ENCODE measurements around the gene PRKCE. TPM values are rescaled to one million over a fixed set of nuclear protein-coding genes. Genes with fewer than 3 reads are reported as not detected.
"Not testable (repeated sequence)": the region's sequence is repeated elsewhere in the genome, so short reads cannot be mapped to it uniquely, and the experiment has no call there.

PRKCE gene
- total and polyA plus RNA-seq, 2 donors (not counting 1 experiment from before 2014, with no cell fraction given), result 14.1 to 19.0 TPM

- no peaks in the 10 kb centered on the region for H3K36me3 ChIP-seq (ENCODE audit: control insufficient read depth, insufficient read depth, low read length)
- H3K27me3 ChIP-seq (ENCODE audit: control insufficient read depth, insufficient read depth, low read length), result no peaks in the 10 kb centered on the region
- TF ChIP-seq, protein P1, sequence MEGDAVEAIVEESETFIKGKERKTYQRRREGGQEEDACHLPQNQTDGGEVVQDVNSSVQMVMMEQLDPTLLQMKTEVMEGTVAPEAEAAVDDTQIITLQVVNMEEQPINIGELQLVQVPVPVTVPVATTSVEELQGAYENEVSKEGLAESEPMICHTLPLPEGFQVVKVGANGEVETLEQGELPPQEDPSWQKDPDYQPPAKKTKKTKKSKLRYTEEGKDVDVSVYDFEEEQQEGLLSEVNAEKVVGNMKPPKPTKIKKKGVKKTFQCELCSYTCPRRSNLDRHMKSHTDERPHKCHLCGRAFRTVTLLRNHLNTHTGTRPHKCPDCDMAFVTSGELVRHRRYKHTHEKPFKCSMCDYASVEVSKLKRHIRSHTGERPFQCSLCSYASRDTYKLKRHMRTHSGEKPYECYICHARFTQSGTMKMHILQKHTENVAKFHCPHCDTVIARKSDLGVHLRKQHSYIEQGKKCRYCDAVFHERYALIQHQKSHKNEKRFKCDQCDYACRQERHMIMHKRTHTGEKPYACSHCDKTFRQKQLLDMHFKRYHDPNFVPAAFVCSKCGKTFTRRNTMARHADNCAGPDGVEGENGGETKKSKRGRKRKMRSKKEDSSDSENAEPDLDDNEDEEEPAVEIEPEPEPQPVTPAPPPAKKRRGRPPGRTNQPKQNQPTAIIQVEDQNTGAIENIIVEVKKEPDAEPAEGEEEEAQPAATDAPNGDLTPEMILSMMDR (conservative IDR thresholded peaks at IDR 0.05 in 1 of 2, IDR thresholded peaks at IDR 0.05 in 1 of 2; ENCODE audit: low read depth in 1 of 2, low read length in 2 of 2), result no peak
- TF ChIP-seq EZH2 (IDR thresholded peaks at IDR 0.05; ENCODE audit: low read length, missing control alignments), result no peak
- no peak for DNase-seq (ENCODE audit: low read depth in 2 of 2)
- H3K4me2 ChIP-seq (ENCODE audit: extremely low read depth, insufficient read depth, low read length), result no peak overlapping the region
- H3K4me3 ChIP-seq (replicated peaks in 1 of 4; ENCODE audit: control extremely low read depth in 1 of 4, insufficient read depth in 1 of 4, low read depth in 3 of 4, low read length in 4 of 4), result no peak overlapping the region
- H2AFZ ChIP-seq (ENCODE audit: low read length), result no peak overlapping the region
- no peaks in the 10 kb centered on the region for H3K79me2 ChIP-seq (ENCODE audit: control insufficient read depth, insufficient read depth, low read length)
- H3K27ac ChIP-seq (ENCODE audit: insufficient read depth, low read length), result no peak overlapping the region
- no peaks in the 10 kb centered on the region for H3K9me3 ChIP-seq (ENCODE audit: control insufficient read depth, insufficient read depth, low read depth, low read length)
- H4K20me1 ChIP-seq (ENCODE audit: control insufficient read depth, extremely low read depth, insufficient read depth, low read length), result no peaks in the 10 kb centered on the region
- no peak overlapping the region for H3K9ac ChIP-seq (ENCODE audit: insufficient read depth, low read length)
- peaks cover 8% of the 10 kb centered on the region for H3K4me1 ChIP-seq (ENCODE audit: control insufficient read depth, extremely low read depth, insufficient read depth, low read length)
Observed at GRCh38 chr2:45857275-45857609, 205.8 kb downstream of the PRKCE start.

DNA sequence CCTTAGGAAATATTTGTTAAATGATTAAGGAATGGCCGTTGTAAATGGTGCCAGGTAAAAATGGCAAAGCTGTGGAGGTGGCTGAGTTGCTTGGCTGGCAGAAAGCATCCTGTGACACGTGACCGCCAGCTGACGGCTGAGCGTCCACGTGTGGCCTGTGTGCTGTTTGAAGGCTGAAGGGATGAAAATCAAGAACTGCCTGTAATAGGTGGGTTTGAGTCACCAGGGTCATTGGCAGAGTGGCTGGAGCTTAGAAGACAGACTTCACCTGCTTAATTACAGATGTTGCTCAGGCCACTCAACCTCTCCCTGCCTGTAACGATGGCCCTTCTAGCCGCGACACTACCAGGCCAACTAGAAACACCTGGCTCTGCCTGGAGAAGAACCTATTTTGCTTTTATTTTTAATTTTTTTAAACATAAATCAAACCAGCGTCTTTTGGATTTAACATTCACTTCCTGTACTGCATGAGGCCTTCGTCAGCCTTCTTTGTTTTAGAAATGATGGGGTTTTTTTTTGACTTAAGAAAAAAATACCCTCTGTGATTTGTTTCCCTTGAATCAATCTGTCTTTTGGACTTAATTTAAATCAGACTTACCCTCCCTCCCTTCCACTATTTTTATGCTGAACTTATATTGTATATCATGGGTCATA is 206.5 kb downstream of the PRKCE start:
- H3K27me3 ChIP-seq (ENCODE audit: control insufficient read depth, insufficient read depth, low read length), result no peaks in the 10 kb centered on the region
- H2AFZ ChIP-seq (ENCODE audit: low read length), result no peak overlapping the region
- no peak overlapping the region for H3K9ac ChIP-seq (ENCODE audit: insufficient read depth, low read length)
- H3K9me3 ChIP-seq (ENCODE audit: control insufficient read depth, insufficient read depth, low read depth, low read length), result no peaks in the 10 kb centered on the region
- no peaks in the 10 kb centered on the region for H4K20me1 ChIP-seq (ENCODE audit: control insufficient read depth, extremely low read depth, insufficient read depth, low read length)
- no peaks in the 10 kb centered on the region for H3K36me3 ChIP-seq (ENCODE audit: control insufficient read depth, insufficient read depth, low read length)
- H3K4me2 ChIP-seq (ENCODE audit: extremely low read depth, insufficient read depth, low read length), result no peak overlapping the region
- no peak overlapping the region for H3K27ac ChIP-seq (ENCODE audit: insufficient read depth, low read length)
- H3K4me1 ChIP-seq (ENCODE audit: control insufficient read depth, extremely low read depth, insufficient read depth, low read length), result peaks cover 8% of the 10 kb centered on the region
- TF ChIP-seq, protein P1 (conservative IDR thresholded peaks at IDR 0.05 in 1 of 2, IDR thresholded peaks at IDR 0.05 in 1 of 2; ENCODE audit: low read depth in 1 of 2, low read length in 2 of 2), result no peak
- no peak for TF ChIP-seq EZH2 (IDR thresholded peaks at IDR 0.05; ENCODE audit: low read length, missing control alignments)
- no peak overlapping the region for H3K4me3 ChIP-seq (replicated peaks in 1 of 4; ENCODE audit: control extremely low read depth in 1 of 4, insufficient read depth in 1 of 4, low read depth in 3 of 4, low read length in 4 of 4)
- no peaks in the 10 kb centered on the region for H3K79me2 ChIP-seq (ENCODE audit: control insufficient read depth, insufficient read depth, low read length)
- no peak for DNase-seq (ENCODE audit: low read depth in 2 of 2)

GRCh38 chr2:45858872-45859271 is 207.4 kb downstream of the PRKCE start:
- H3K9ac ChIP-seq (ENCODE audit: insufficient read depth, low read length); H2AFZ ChIP-seq (ENCODE audit: low read length); H3K27ac ChIP-seq (ENCODE audit: insufficient read depth, low read length); H3K4me1 ChIP-seq (ENCODE audit: control insufficient read depth, extremely low read depth, insufficient read depth, low read length); H4K20me1 ChIP-seq (ENCODE audit: control insufficient read depth, extremely low read depth, insufficient read depth, low read length); H3K4me2 ChIP-seq (ENCODE audit: extremely low read depth, insufficient read depth, low read length); H3K27me3 ChIP-seq (ENCODE audit: control insufficient read depth, insufficient read depth, low read length); DNase-seq (ENCODE audit: low read depth in 2 of 2); H3K4me3 ChIP-seq (replicated peaks in 1 of 4; ENCODE audit: control extremely low read depth in 1 of 4, insufficient read depth in 1 of 4, low read depth in 3 of 4, low read length in 4 of 4); H3K9me3 ChIP-seq (ENCODE audit: control insufficient read depth, insufficient read depth, low read depth, low read length); H3K36me3 ChIP-seq (ENCODE audit: control insufficient read depth, insufficient read depth, low read length); H3K79me2 ChIP-seq (ENCODE audit: control insufficient read depth, insufficient read depth, low read length): not testable (repeated sequence)

All from fibroblast of lung (primary cell).